Muscle of back (tissue), 10 donors: ENCODE data around the gene PRAMEF17. TPM values are rescaled to one million over a fixed set of nuclear protein-coding genes. Genes with fewer than 3 reads are reported as not detected.

Source experiments
- polyA plus RNA-seq, 10 donors: library from polyadenylated mRNA; unstranded; fragments of 120-200 nt; gene quantifications; one replicate each; pipeline ENCODE4 v1.2.1, GENCODE V29; 2013; ENCODE audit not compliant: insufficient read length in 10 of 10

PRAMEF17 gene
- polyA plus RNA-seq, 10 donors: not detected

Other genes with a start within 250 kb of the PRAMEF17 start
- gene PRAMEF26, start 233.6 kb upstream of the PRAMEF17 start, polyA plus RNA-seq: not detected
- gene HNRNPCL4, start 224.0 kb upstream of the PRAMEF17 start, polyA plus RNA-seq: under 1 TPM in 2 of 10 donors, not detected in 8; 0.15 to 0.31 TPM
- not detected for gene PRAMEF9, start 217.8 kb upstream of the PRAMEF17 start, polyA plus RNA-seq
- gene PRAMEF13, start 188.2 kb upstream of the PRAMEF17 start, polyA plus RNA-seq: not detected
- gene PRAMEF18, start 163.5 kb upstream of the PRAMEF17 start, polyA plus RNA-seq: not detected
- not detected for gene PRAMEF5, start 135.4 kb upstream of the PRAMEF17 start, polyA plus RNA-seq
- gene PRAMEF8, start 104.5 kb upstream of the PRAMEF17 start, polyA plus RNA-seq: not detected
- not detected for gene PRAMEF33, start 86.1 kb upstream of the PRAMEF17 start, polyA plus RNA-seq
- not detected for gene PRAMEF15, start 74.1 kb upstream of the PRAMEF17 start, polyA plus RNA-seq
- not detected for gene PRAMEF14, start 42.5 kb upstream of the PRAMEF17 start, polyA plus RNA-seq
- gene PRAMEF19, start 17.7 kb upstream of the PRAMEF17 start, polyA plus RNA-seq: not detected
- gene PRAMEF20, start 20.8 kb downstream of the PRAMEF17 start, polyA plus RNA-seq: under 1 TPM in 1 of 10 donors, not detected in 9; 0.20 TPM
- 10 to 100 TPM in 9 of 10 donors, 1 to 10 TPM in 1; 9.6 to 38.9 (median 31.8) TPM for gene LRRC38, start 124.4 kb downstream of the PRAMEF17 start, polyA plus RNA-seq
- 10 to 100 TPM; 28.1 to 50.2 (median 35.8) TPM for gene PDPN, start 194.2 kb downstream of the PRAMEF17 start, polyA plus RNA-seq